Kidney epithelial cell (primary cell): ENCODE data around the gene ANKRD53. TPM values are rescaled to one million over a fixed set of nuclear protein-coding genes. Genes with fewer than 3 reads are reported as not detected.

Experiments used
- DNase-seq: peaks from one replicate; pipeline ENCODE4 v3.0.0-alpha.2; 2010; ENCODE audit warnings: low read depth
- H3K27me3 ChIP-seq: 2 replicates; pipeline ENCODE4 v1.6.0; 2011; ENCODE audit warnings: low read length; ENCODE audit not compliant: control insufficient read depth, insufficient read depth
- H3K36me3 ChIP-seq: 2 replicates; pipeline ENCODE4 v1.5.1; 2011; ENCODE audit warnings: low read length; ENCODE audit not compliant: control insufficient read depth, insufficient read depth
- H3K4me3 ChIP-seq: 2 replicates; pipeline ENCODE4 v1.5.1; 2011; ENCODE audit warnings: low read depth, mild to moderate bottlenecking, control low read depth, low read length
- total RNA-seq: library from RNA; depleted of rRNA; stranded (reverse); fragments of >200 nt; gene quantifications from 2 replicates; pipeline ENCODE4 v1.2.3, GENCODE V29; 2015
- TF ChIP-seq, protein P1 (sequence below): IDR thresholded peaks from 2 replicates; pipeline ENCODE4 v1.5.1; 2011; ENCODE audit warnings: mild to moderate bottlenecking, moderate library complexity, low read length, control low read depth, inconsistent platforms; ENCODE audit not compliant: insufficient read depth, poor library complexity, severe bottlenecking

ANKRD53 gene
- total RNA-seq, 1 donor from 2014 or later, result 0.54 TPM

- Histone ChIP-seq H3K4me3 (no peak overlapping the region), H3K36me3 (no peaks in the 10 kb centered on the region), H3K27me3 (no peaks in the 10 kb centered on the region)
- DNase-seq, result no peak
- TF ChIP-seq, protein P1, sequence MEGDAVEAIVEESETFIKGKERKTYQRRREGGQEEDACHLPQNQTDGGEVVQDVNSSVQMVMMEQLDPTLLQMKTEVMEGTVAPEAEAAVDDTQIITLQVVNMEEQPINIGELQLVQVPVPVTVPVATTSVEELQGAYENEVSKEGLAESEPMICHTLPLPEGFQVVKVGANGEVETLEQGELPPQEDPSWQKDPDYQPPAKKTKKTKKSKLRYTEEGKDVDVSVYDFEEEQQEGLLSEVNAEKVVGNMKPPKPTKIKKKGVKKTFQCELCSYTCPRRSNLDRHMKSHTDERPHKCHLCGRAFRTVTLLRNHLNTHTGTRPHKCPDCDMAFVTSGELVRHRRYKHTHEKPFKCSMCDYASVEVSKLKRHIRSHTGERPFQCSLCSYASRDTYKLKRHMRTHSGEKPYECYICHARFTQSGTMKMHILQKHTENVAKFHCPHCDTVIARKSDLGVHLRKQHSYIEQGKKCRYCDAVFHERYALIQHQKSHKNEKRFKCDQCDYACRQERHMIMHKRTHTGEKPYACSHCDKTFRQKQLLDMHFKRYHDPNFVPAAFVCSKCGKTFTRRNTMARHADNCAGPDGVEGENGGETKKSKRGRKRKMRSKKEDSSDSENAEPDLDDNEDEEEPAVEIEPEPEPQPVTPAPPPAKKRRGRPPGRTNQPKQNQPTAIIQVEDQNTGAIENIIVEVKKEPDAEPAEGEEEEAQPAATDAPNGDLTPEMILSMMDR, result no peak
Observed at GRCh38 chr2:70975237-70975636, 3.2 kb upstream of the ANKRD53 start.

GRCh38 chr2:70977605-70978205 is 725 bp upstream of the ANKRD53 start:
- no peaks in the 10 kb centered on the region for H3K27me3 ChIP-seq
- H3K4me3 ChIP-seq, result no peak overlapping the region
- H3K36me3 ChIP-seq, result no peaks in the 10 kb centered on the region
- TF ChIP-seq, protein P1, result no peak
- peak; percentile 25 for DNase-seq

GRCh38 chr2:70979180-70979488 is 704 bp downstream of the ANKRD53 start:
- Histone ChIP-seq H3K4me3 (peak overlapping the region; percentile 35), H3K36me3 (no peaks in the 10 kb centered on the region), H3K27me3 (no peaks in the 10 kb centered on the region)
- DNase-seq, result no peak
- TF ChIP-seq, protein P1, result no peak

GRCh38 chr2:70979626-70980025 is 1.2 kb downstream of the ANKRD53 start:
- TF ChIP-seq, protein P1, result no peak
- no peak for DNase-seq
- Histone ChIP-seq H3K4me3 (no peak overlapping the region), H3K36me3 (no peaks in the 10 kb centered on the region), H3K27me3 (no peaks in the 10 kb centered on the region)

DNA sequence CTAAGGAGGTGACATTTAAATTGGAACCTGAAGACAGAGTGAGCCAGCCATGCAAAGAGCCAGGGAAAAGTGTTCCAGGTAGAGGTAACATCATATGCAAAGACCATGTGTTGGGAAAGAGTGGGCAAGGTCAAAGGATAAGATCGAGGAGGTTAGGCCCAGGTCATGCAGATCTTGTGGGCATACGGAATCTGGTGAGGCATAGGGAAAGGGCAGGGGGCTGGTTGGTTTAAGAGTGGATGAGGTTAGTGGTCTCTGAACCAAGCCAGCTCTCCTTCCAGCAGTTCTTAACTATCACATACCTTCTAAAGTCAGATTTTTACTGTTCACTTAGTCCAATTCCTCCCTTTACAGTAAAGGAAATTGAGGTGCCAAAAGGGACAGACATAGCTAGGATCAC is 3.0 kb downstream of the ANKRD53 start:
- no peak for DNase-seq
- no peaks in the 10 kb centered on the region for H3K27me3 ChIP-seq
- no peak overlapping the region for H3K4me3 ChIP-seq
- TF ChIP-seq, protein P1, result no peak
- no peaks in the 10 kb centered on the region for H3K36me3 ChIP-seq

GRCh38 chr2:70981866-70982810 is 3.7 kb downstream of the ANKRD53 start:
- H3K4me3 ChIP-seq, result no peak overlapping the region
- TF ChIP-seq, protein P1, result no peak
- DNase-seq, result no peak

More at GRCh38 chr2:70981866-70982810, 3.7 kb downstream of the ANKRD53 start:
- H3K36me3 ChIP-seq, result no peaks in the 10 kb centered on the region
- no peaks in the 10 kb centered on the region for H3K27me3 ChIP-seq
